Left lung (tissue), 10 donors: ENCODE measurements around the gene PARD6A. TPM values are rescaled to one million over a fixed set of nuclear protein-coding genes. Genes with fewer than 3 reads are reported as not detected.

Experiments used
- ATAC-seq: fragments of 200-7000 bp; cut with Tn5 transposase; one replicate; pipeline ENCODE4 v1.9.1; 2020; ENCODE audit warnings: moderate library complexity
- DNase-seq, 4 donors: peaks; one replicate each; pipeline ENCODE4 v3.0.0-alpha.2; 2013 to 2020
- H3K27ac ChIP-seq, 2 donors: fragments of 200-600 bp; sonication (generic) in 1 of 2; one replicate each; pipeline versions ENCODE4 v1.5.0 to v1.8.0; 2020 to 2021
- H3K27me3 ChIP-seq, 2 donors: fragments of 200-600 bp; sonication (generic) in 1 of 2; one replicate each; pipeline versions ENCODE4 v1.5.0 to v1.8.0; 2020 to 2021
- H3K36me3 ChIP-seq, 2 donors: fragments of 200-600 bp; sonication (generic) in 1 of 2; one replicate each; pipeline versions ENCODE4 v1.5.0 to v1.8.0; 2020 to 2021
- H3K4me1 ChIP-seq, 2 donors: fragments of 200-600 bp; one replicate each; pipeline ENCODE4 v1.8.0; 2021
- H3K4me3 ChIP-seq, 2 donors: fragments of 200-600 bp; sonication (generic) in 1 of 2; one replicate each; pipeline versions ENCODE4 v1.5.0 to v1.8.0; 2020 to 2021; ENCODE audit warnings: mild to moderate bottlenecking in 1 of 2
- H3K9me3 ChIP-seq, 2 donors: fragments of 200-600 bp; sonication (generic) in 1 of 2; one replicate each; pipeline versions ENCODE4 v1.5.0 to v1.8.0; 2020 to 2021
- intact Hi-C, 2 donors: fragments of 100-400 bp; cut with DNase I; formaldehyde crosslinking; loops; one replicate each; pipeline versions ENCODE4 v1.11.2 to v1.14.2; 2022
- polyA plus RNA-seq, 6 donors: library from polyadenylated mRNA; unstranded; fragments of 120-200 nt; gene quantifications; one replicate each; pipeline ENCODE4 v1.2.1, GENCODE V29; 2013; ENCODE audit not compliant: insufficient read length in 6 of 6
- total RNA-seq, 2 donors: library from RNA; stranded (reverse); fragmentation: NEBNext Ultra II Directional; extraction: Animal tissue kit (Norgen Biotek cat#: 25700); gene quantifications; one replicate each; pipeline ENCODE4 v1.2.1, GENCODE V29; 2021
- TF ChIP-seq, protein P1 (sequence below), 2 donors: fragments of 200-600 bp; sonication (generic) in 1 of 2; IDR thresholded peaks; one replicate each; pipeline versions ENCODE4 v1.5.0 to v1.8.0; 2021; ENCODE audit warnings: antibody characterized with exemption in 2 of 2
- donor health status: DM: no; HTN: yes; CAD: no.
- donor health status: DM: no; HTN: no; CAD: no.

PARD6A gene
- total and polyA plus RNA-seq, 8 donors: 1.4 to 4.1 (median 1.9) TPM

DNA sequence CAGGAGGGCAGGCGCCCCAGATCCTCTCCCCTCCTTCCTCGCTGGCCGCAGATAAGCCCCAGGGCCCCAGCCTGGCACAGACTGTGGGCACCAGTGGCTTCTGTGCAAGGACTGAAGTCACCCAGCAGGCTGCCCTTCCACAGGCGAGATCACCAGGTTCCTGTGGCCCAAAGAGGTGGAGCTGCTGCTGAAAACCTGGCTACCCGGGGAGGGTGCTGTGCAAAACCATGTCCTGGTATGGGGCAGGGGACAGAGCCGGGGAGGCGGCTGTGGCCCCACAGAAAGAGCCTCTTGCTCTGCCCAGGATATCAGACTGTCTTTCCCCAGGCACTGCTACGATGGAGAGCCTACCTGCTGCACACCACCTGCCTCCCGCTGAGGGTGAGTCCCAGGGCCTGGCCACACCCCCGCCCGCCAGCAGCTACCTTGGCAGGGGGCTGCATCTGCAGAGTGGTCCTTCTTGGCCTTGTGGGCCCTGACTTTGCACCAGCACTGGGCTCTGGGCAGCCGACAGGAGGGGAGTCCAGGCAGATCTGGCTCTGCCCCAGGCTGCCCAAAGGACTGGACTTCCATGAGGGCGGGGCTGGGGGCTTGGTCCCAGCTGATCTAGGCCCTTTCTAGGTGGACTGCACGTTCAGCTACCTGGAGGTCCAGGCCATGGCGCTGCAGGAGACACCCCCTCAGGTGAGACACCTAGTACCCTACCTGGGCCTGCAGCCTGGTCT is 15.2 kb upstream of the PARD6A start:
- intact Hi-C loops: loop anchor here in 1 of 2 donors (10.0 kb wide), 1 partner anchor 101 kb away; no protein-coding TSS in a partner anchor
- DNase-seq: no peak
- Histone ChIP-seq H3K27me3 (peaks cover 28 to 62% of the 10 kb centered on the region in 2 donors), H3K4me3 (peak overlapping the region in 1 of 2 donors; percentile 42), H3K9me3 (no peaks in the 10 kb centered on the region), H3K4me1 (peaks cover 0 to 16% of the 10 kb centered on the region in 2 donors), H3K36me3 (no peaks in the 10 kb centered on the region), H3K27ac (peak overlapping the region in 1 of 2 donors; percentile 28)
- TF ChIP-seq, protein P1, sequence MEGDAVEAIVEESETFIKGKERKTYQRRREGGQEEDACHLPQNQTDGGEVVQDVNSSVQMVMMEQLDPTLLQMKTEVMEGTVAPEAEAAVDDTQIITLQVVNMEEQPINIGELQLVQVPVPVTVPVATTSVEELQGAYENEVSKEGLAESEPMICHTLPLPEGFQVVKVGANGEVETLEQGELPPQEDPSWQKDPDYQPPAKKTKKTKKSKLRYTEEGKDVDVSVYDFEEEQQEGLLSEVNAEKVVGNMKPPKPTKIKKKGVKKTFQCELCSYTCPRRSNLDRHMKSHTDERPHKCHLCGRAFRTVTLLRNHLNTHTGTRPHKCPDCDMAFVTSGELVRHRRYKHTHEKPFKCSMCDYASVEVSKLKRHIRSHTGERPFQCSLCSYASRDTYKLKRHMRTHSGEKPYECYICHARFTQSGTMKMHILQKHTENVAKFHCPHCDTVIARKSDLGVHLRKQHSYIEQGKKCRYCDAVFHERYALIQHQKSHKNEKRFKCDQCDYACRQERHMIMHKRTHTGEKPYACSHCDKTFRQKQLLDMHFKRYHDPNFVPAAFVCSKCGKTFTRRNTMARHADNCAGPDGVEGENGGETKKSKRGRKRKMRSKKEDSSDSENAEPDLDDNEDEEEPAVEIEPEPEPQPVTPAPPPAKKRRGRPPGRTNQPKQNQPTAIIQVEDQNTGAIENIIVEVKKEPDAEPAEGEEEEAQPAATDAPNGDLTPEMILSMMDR (IDR thresholded peaks at IDR 0.05): no peak
- ATAC-seq: no peak

DNA sequence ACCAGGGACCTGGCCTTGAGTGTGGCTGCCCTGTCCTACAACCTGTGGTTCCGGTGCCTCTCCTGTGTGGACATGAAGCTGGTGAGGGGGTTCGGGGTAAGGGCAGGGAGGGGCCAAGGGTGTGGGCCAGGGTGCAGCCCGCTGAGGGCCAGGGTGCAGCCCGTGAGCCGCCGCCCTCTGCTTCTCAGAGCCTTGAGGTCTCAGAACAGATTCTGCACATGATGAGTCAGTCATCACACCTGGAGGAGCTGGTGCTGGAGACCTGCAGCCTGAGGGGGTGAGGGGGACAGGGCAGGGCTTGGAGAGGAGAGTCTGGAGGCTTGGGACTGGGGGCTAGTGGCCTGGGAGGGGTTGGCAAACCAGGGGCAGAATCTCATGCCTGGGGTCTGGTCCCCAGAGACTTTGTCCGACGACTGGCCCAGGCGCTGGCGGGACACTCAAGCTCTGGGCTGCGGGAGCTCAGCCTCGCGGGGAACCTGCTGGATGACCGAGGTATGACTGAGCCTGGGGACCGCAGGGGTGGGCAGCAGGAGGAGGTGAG is 13.6 kb upstream of the PARD6A start:
- DNase-seq (no peak), ATAC-seq (no peak)
- TF ChIP-seq, protein P1 (IDR thresholded peaks at IDR 0.05): no peak
- Histone ChIP-seq H3K27me3 (peaks cover 29 to 75% of the 10 kb centered on the region in 2 donors), H3K36me3 (no peaks in the 10 kb centered on the region), H3K4me1 (peaks cover 0 to 13% of the 10 kb centered on the region in 2 donors), H3K27ac (no peak overlapping the region), H3K4me3 (no peak overlapping the region), H3K9me3 (no peaks in the 10 kb centered on the region)
- intact Hi-C loops: loop anchor here in 1 of 2 donors (10.0 kb wide), 1 partner anchor 102 kb away; no protein-coding TSS in a partner anchor

DNA sequence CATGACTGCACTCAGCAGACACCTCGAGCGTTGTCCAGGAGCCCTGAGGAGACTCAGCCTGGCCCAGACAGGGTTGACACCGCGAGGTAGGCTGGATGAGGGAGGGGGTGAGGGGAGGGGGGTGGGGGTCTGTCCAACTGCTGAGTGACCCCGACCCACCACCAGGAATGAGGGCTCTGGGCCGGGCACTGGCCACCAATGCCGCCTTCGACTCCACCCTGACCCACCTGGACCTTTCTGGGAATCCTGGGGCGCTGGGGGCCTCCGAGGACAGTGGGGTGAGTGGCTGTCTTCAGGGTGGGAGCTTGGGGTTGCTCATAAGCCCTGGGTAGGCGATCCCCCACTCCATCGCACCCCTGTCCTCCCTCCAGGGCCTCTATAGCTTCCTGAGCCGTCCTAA is 13.1 kb upstream of the PARD6A start:
- DNase-seq (peak in 1 of 4 donors; percentile 57), ATAC-seq (no peak)
- peaks cover 33 to 80% of the 10 kb centered on the region in 2 donors for H3K27me3 ChIP-seq
- no peak overlapping the region for H3K27ac ChIP-seq
- TF ChIP-seq, protein P1 (IDR thresholded peaks at IDR 0.05): no peak
- H3K36me3 ChIP-seq: no peaks in the 10 kb centered on the region
- intact Hi-C loops: loop anchor here in 1 of 2 donors (10.0 kb wide), 1 partner anchor 103 kb away; no protein-coding TSS in a partner anchor
- H3K9me3 ChIP-seq: no peaks in the 10 kb centered on the region
- no peak overlapping the region for H3K4me3 ChIP-seq
- H3K4me1 ChIP-seq: peaks cover 0 to 13% of the 10 kb centered on the region in 2 donors

DNA sequence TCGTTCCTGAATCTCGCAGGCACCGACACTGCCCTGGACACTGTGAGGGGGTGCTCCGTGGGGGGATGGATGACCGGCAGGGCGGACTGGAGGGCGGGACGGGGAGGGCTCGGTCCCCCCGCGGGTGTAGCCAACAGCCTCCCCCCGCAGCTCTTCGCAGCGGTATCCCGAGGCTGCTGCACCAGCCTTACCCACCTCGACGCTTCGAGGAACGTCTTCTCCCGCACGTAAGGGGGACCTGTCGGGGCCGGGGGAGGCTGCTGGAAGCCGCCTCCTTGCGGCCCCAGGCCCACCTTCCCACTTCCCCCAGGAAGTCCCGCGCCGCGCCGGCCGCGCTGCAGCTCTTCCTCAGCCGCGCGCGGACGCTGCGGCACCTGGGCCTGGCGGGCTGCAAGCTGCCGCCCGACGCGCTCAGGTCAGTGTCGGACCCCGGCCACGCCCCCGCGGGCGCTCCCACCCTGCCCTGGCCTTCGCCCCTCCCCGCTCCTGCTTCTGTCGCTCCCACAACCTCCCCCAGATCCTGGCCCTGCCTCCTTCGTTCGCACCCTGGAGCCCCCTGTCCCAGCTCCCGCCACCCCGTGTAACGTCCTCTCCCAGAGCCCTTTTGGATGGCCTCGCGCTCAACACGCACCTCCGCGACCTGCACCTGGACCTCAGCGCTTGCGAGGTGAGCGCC is 12.5 kb upstream of the PARD6A start:
- no peaks in the 10 kb centered on the region for H3K36me3 ChIP-seq
- H3K4me3 ChIP-seq: no peak overlapping the region
- peaks cover 35 to 86% of the 10 kb centered on the region in 2 donors for H3K27me3 ChIP-seq
- H3K27ac ChIP-seq: no peak overlapping the region
- intact Hi-C loops: loop anchor here in 1 of 2 donors (10.0 kb wide), 1 partner anchor 103 kb away; no protein-coding TSS in a partner anchor
- ATAC-seq: no peak
- peaks cover 2 to 18% of the 10 kb centered on the region in 2 donors for H3K4me1 ChIP-seq
- DNase-seq: peak in 1 of 4 donors; percentile 77
- H3K9me3 ChIP-seq: no peaks in the 10 kb centered on the region
- TF ChIP-seq, protein P1 (IDR thresholded peaks at IDR 0.05): no peak
